Left ventricle myocardium superior (tissue), 1 donor: ENCODE measurements around the gene GPS2. TPM values are rescaled to one million over a fixed set of nuclear protein-coding genes. Genes with fewer than 3 reads are reported as not detected.
A peak's percentile ranks its signal among the peaks of the same experiment; 100 is the strongest.
"Not testable (repeated sequence)": the region's sequence is repeated elsewhere in the genome, so short reads cannot be mapped to it uniquely, and the experiment has no call there.

ENCODE experiments used
- ATAC-seq: fragments of 200-7000 bp; cut with Tn5 transposase; one replicate; pipeline ENCODE4 v1.9.1; 2020; ENCODE audit warnings: mild to moderate bottlenecking, moderate library complexity
- DNase-seq: peaks from one replicate; pipeline ENCODE4 v3.0.0-alpha.2; 2020
- intact Hi-C: fragments of 100-400 bp; cut with micrococcal nuclease; formaldehyde crosslinking; loops from one replicate; pipeline ENCODE4 v1.11.0; 2022
- total RNA-seq: library from RNA; stranded (reverse); fragmentation: NEBNext Ultra II Directional; extraction: Animal tissue kit (Norgen Biotek cat#: 25700); gene quantifications from one replicate; pipeline ENCODE4 v1.2.1, GENCODE V29; 2021
- donor health status: DM: no; HTN: yes; CAD: no; lungs with severe emphysema.

GPS2 gene
- total RNA-seq, 1 donor from 2014 or later: 75.0 TPM

- intact Hi-C loops: no loop called here
- no peak for DNase-seq
- no peak for ATAC-seq
Observed at GRCh38 chr17:7341842-7342241, 26.7 kb upstream of the GPS2 start.

GRCh38 chr17:7340179-7340578 is 25.0 kb upstream of the GPS2 start:
- intact Hi-C loops: no loop called here
- DNase-seq (no peak), ATAC-seq (no peak)

- intact Hi-C loops, ATAC-seq, DNase-seq: not testable (repeated sequence)
Observed at GRCh38 chr17:7337600-7337999, 22.4 kb upstream of the GPS2 start.

GRCh38 chr17:7336240-7337175 is 21.3 kb upstream of the GPS2 start, which contains the start of gene ACAP1:
TSS of gene ACAP1 (plus strand) at chr17:7336529. CDS start at chr17:7336735, 206 bp downstream.
- ATAC-seq (peak; percentile 58), DNase-seq (peak; percentile 58)
- intact Hi-C loops: no loop called here

GRCh38 chr17:7335765-7336164 is 20.6 kb upstream of the GPS2 start:
- intact Hi-C loops, DNase-seq, ATAC-seq: not testable (repeated sequence)

GRCh38 chr17:7334938-7335538 is 19.9 kb upstream of the GPS2 start:
- no peak for DNase-seq
- intact Hi-C loops: no loop called here

GRCh38 chr17:7332600-7333069 is 17.5 kb upstream of the GPS2 start:
- intact Hi-C loops, ATAC-seq, DNase-seq: not testable (repeated sequence)

More at GRCh38 chr17:7334938-7335538, 19.9 kb upstream of the GPS2 start:
- no peak for ATAC-seq

- ATAC-seq (no peak), DNase-seq (no peak)
- intact Hi-C loops: no loop called here
Observed at GRCh38 chr17:7332111-7332510, 17.0 kb upstream of the GPS2 start.

GRCh38 chr17:7330638-7331015 is 15.5 kb upstream of the GPS2 start:
- ATAC-seq (no peak), DNase-seq (no peak)
- intact Hi-C loops: no loop called here

GRCh38 chr17:7329997-7330637 is 15.0 kb upstream of the GPS2 start:
- ATAC-seq: peak; percentile 71
- peak; percentile 82 for DNase-seq
- intact Hi-C loops: no loop called here

GRCh38 chr17:7329374-7329996 is 14.3 kb upstream of the GPS2 start:
- peak; percentile 99 for DNase-seq
- ATAC-seq: peak; percentile 89
- intact Hi-C loops: no loop called here

- DNase-seq (no peak), ATAC-seq (no peak)
- intact Hi-C loops: no loop called here
Observed at GRCh38 chr17:7328840-7329373, 13.7 kb upstream of the GPS2 start, which contains the start of gene NEURL4. TSS of gene NEURL4 (minus strand) at chr17:7329335. CDS start at chr17:7329312, 23 bp downstream.

GRCh38 chr17:7328009-7328408 is 12.8 kb upstream of the GPS2 start:
- intact Hi-C loops: no loop called here
- ATAC-seq (no peak), DNase-seq (no peak)

- intact Hi-C loops: no loop called here
- DNase-seq: no peak
- no peak for ATAC-seq
Observed at GRCh38 chr17:7327501-7327900, 12.3 kb upstream of the GPS2 start.

- intact Hi-C loops: no loop called here
- ATAC-seq (no peak), DNase-seq (no peak)
Observed at GRCh38 chr17:7327056-7327455, 11.9 kb upstream of the GPS2 start.

- ATAC-seq (no peak), DNase-seq (no peak)
- intact Hi-C loops: no loop called here
Observed at GRCh38 chr17:7326186-7326585, 11.0 kb upstream of the GPS2 start.

GRCh38 chr17:7325031-7325528 is 9.9 kb upstream of the GPS2 start:
- intact Hi-C loops: no loop called here

GRCh38 chr17:7324438-7324779 is 9.2 kb upstream of the GPS2 start:
- ATAC-seq (no peak), DNase-seq (no peak)
- intact Hi-C loops: no loop called here

More at GRCh38 chr17:7325031-7325528, 9.9 kb upstream of the GPS2 start:
- ATAC-seq (no peak), DNase-seq (no peak)
